OCI-LY3 (cell line): ENCODE measurements around the gene CAMK2D.

Source experiments
- H2AFZ ChIP-seq: fragments of 200-600, 300-600 bp; shearing (Covaris generic); 2 replicates; pipeline ENCODE4 v1.6.0; 2014; ENCODE audit warnings: antibody characterized with exemption, low read depth, low read length
- H3K27ac ChIP-seq: fragments of 200-600, 300-600 bp; sonication (generic); 2 replicates; pipeline ENCODE4 v1.5.1; 2014; ENCODE audit warnings: mild to moderate bottlenecking, low read length, moderate library complexity, mixed read lengths
- H3K27me3 ChIP-seq: fragments of 200-600, 300-600 bp; sonication (generic); 2 replicates; pipeline ENCODE4 v1.6.1; 2014; ENCODE audit warnings: low read depth, low read length, mixed read lengths
- H3K36me3 ChIP-seq: fragments of 200-600, 300-600 bp; sonication (generic); replicated peaks from 2 replicates; pipeline ENCODE3; 2014; ENCODE audit warnings: low read depth, low read length, mixed read lengths
- H3K4me1 ChIP-seq: fragments of 300-600, 200-600 bp; sonication (generic); 2 replicates; pipeline ENCODE4 v1.6.1; 2014; ENCODE audit warnings: low read length, mixed read lengths
- H3K4me2 ChIP-seq: fragments of 200-600, 300-600 bp; sonication (generic); 2 replicates; pipeline ENCODE4 v1.6.1; 2014; ENCODE audit warnings: low read length, mixed read lengths
- H3K4me3 ChIP-seq: fragments of 300-600, 200-600 bp; sonication (generic); 2 replicates; pipeline ENCODE4 v1.5.1; 2014; ENCODE audit warnings: antibody characterized with exemption, mild to moderate bottlenecking, low read length, moderate library complexity
- H3K79me2 ChIP-seq: fragments of 300-600, 200-600 bp; shearing (Covaris generic); 2 replicates; pipeline ENCODE4 v1.6.1; 2014; ENCODE audit warnings: mild to moderate bottlenecking, low read length, mixed read lengths
- H3K9ac ChIP-seq: fragments of 300-600, 200-600 bp; shearing (Covaris generic); 2 replicates; pipeline ENCODE4 v1.6.0; 2014; ENCODE audit warnings: mild to moderate bottlenecking, low read length, moderate library complexity
- H3K9me3 ChIP-seq: fragments of 200-600, 300-600 bp; shearing (Covaris generic); 2 replicates; pipeline ENCODE4 v1.6.1; 2014; ENCODE audit warnings: low read length, mixed read lengths; ENCODE audit not compliant: insufficient read depth
- H4K20me1 ChIP-seq: fragments of 200-600, 300-600 bp; sonication (generic); 2 replicates; pipeline ENCODE4 v1.6.1; 2016; ENCODE audit warnings: low read length, mixed read lengths; ENCODE audit not compliant: insufficient read depth
- EZH2phosphoT487 ChIP-seq: fragments of 200-600 bp; shearing (Covaris generic); IDR thresholded peaks from 2 replicates; pipeline ENCODE4 v1.6.1; 2018; ENCODE audit warnings: antibody characterized with exemption, mixed run types, low read depth
- TF ChIP-seq, protein P1 (sequence below): fragments of 200-600, 300-600 bp; sonication (generic); IDR thresholded peaks from 2 replicates; pipeline ENCODE4 v1.5.1; 2014; ENCODE audit warnings: antibody characterized with exemption, low read length, low read depth

The CAMK2D gene

DNA sequence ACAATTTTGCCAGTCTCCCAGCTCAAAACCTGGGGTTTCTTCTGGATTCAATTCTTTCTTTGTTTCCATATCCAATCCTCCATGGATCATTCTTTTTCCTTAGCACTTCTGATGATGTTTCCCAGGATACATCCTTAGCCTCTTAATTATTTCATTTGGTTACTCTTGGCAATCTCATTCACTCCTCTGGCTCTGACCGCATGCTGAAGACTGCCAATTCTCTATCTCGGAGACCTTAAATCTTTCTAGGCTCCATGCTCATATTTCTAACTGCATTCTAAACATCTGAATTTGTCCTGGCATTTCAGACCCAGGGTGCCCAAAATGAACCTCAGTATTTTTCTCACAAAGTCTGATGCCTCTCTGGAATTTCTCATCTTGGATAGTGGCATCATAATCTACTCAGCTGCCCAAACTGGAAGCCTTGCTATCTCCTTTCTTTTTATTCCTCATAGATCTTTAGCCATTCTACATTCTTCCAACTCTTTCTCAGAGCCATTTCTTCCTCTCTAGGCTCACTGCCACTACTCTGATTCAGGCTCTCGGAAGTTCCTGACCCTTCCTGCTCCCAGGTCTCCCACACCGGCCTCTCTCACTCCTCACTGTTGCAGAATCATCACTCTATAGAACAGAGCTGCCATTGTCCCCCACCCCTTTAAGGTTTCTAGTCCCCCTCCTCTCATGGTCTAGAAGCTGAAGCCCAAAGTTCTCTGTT, 290.2 kb downstream of the CAMK2D start:
- Histone ChIP-seq H3K4me3 (no peak overlapping the region), H3K27ac (no peak overlapping the region), H3K27me3 (no peaks in the 10 kb centered on the region), H4K20me1 (no peaks in the 10 kb centered on the region), H3K4me1 (no peaks in the 10 kb centered on the region), H3K9me3 (peaks cover 3% of the 10 kb centered on the region; the same call in 1 of the 2 replicates), H2AFZ (no peak overlapping the region), H3K79me2 (no peaks in the 10 kb centered on the region), H3K36me3 (peaks cover 3% of the 10 kb centered on the region), H3K4me2 (no peak overlapping the region), H3K9ac (no peak overlapping the region)
- no peak for TF ChIP-seq EZH2phosphoT487
- TF ChIP-seq, protein P1, sequence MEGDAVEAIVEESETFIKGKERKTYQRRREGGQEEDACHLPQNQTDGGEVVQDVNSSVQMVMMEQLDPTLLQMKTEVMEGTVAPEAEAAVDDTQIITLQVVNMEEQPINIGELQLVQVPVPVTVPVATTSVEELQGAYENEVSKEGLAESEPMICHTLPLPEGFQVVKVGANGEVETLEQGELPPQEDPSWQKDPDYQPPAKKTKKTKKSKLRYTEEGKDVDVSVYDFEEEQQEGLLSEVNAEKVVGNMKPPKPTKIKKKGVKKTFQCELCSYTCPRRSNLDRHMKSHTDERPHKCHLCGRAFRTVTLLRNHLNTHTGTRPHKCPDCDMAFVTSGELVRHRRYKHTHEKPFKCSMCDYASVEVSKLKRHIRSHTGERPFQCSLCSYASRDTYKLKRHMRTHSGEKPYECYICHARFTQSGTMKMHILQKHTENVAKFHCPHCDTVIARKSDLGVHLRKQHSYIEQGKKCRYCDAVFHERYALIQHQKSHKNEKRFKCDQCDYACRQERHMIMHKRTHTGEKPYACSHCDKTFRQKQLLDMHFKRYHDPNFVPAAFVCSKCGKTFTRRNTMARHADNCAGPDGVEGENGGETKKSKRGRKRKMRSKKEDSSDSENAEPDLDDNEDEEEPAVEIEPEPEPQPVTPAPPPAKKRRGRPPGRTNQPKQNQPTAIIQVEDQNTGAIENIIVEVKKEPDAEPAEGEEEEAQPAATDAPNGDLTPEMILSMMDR: no peak

DNA sequence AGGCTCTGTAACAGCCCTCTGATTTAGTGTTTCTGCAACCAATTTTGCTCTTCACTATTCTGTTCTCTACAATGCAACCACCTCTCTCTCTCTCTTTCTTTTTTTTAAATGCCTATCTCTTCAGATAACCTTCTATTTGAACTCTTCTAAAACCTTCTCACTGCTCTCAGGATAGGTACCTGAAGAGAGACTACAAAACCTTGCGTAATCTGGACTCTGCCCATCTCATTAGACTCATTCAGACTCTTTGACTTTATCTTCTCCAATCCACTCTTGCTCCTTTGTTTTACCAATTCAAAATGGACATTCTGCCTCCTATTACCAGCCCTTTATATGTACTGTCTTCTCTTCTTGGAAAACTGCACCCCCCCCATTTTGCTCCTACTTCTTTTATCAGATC, 291.6 kb downstream of the CAMK2D start:
- Histone ChIP-seq H3K9ac (no peak overlapping the region), H3K4me2 (no peak overlapping the region), H3K79me2 (no peaks in the 10 kb centered on the region), H3K27ac (no peak overlapping the region), H3K36me3 (no peaks in the 10 kb centered on the region), H3K27me3 (no peaks in the 10 kb centered on the region), H3K4me3 (no peak overlapping the region), H4K20me1 (no peaks in the 10 kb centered on the region), H2AFZ (no peak overlapping the region), H3K4me1 (no peaks in the 10 kb centered on the region), H3K9me3 (no peaks in the 10 kb centered on the region)
- no peak for TF ChIP-seq EZH2phosphoT487
- TF ChIP-seq, protein P1: no peak

DNA sequence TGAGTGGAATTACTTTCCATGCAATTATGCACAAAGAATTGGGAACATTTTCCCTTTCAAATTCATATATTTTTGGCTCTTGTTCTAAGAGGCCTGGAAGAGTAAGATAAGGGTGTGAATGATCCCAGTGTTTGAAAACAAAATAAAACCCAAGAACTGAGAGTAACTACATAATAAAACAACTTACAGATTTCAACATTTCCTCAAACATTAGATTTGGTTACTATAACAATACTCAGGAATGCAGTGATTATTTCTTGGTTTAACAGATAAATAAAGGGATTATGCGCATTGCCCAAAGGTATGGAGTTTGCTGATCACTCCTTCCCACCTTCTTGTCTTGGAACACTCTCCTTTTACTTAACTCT, 292.5 kb downstream of the CAMK2D start:
- TF ChIP-seq EZH2phosphoT487: no peak
- H3K4me2 ChIP-seq: no peak overlapping the region
- no peak overlapping the region for H3K9ac ChIP-seq
- no peaks in the 10 kb centered on the region for H3K4me1 ChIP-seq
- no peaks in the 10 kb centered on the region for H3K27me3 ChIP-seq
- H2AFZ ChIP-seq: no peak overlapping the region
- H3K27ac ChIP-seq: no peak overlapping the region
- no peaks in the 10 kb centered on the region for H3K36me3 ChIP-seq
- no peak overlapping the region for H3K4me3 ChIP-seq
- no peaks in the 10 kb centered on the region for H4K20me1 ChIP-seq
- no peaks in the 10 kb centered on the region for H3K9me3 ChIP-seq
- H3K79me2 ChIP-seq: no peaks in the 10 kb centered on the region

DNA sequence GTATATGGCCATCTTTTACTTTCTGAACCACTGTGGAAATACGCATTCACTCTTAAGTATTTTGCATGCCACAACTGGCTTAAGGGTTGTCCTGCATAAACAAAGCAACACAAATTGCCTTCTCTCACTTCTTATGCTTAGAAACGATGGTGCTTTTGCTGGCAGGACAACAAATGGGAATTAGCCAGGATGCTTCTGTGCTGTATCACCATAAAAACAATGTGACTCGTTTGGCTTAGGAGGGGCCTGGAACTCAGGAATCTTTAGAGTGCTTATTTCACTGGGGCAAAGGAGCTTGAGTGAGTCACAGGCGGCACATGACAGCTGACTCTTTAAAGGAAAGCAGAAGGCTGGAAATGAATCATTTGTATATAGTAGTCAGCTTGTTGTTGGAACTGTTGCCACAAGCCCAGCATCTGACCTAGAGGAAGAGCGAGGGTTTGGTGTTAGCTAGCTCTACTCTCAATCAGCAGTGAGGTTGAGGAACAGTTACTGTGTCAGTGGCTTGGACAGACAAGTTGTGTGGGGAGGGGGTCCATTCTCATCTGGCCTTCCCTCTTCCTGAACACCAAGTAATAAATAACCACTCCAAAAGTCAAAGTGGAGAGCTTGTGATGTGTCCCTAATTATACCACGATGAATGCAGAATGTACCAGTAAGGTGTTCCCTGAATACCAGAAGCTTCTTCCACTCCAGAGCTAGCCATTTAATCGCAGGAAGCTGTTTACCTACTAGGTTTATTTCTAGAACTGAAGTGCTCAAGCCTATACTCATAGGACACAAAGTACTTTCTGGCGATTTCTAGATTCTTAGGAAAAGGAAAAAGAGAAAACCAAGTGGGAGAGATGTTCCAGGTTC, 293.1 kb downstream of the CAMK2D start:
- H3K4me3 ChIP-seq: no peak overlapping the region
- no peaks in the 10 kb centered on the region for H3K4me1 ChIP-seq
- H2AFZ ChIP-seq: no peak overlapping the region
- no peaks in the 10 kb centered on the region for H3K27me3 ChIP-seq
- no peak overlapping the region for H3K27ac ChIP-seq
- no peaks in the 10 kb centered on the region for H3K79me2 ChIP-seq
- no peak overlapping the region for H3K4me2 ChIP-seq
- TF ChIP-seq, protein P1: no peak
- H3K9me3 ChIP-seq: no peaks in the 10 kb centered on the region
- no peaks in the 10 kb centered on the region for H4K20me1 ChIP-seq
- no peaks in the 10 kb centered on the region for H3K36me3 ChIP-seq
- no peak overlapping the region for H3K9ac ChIP-seq
